ENCODE results near the gene FAM184B. TPM values are rescaled to one million over a fixed set of nuclear protein-coding genes. Genes with fewer than 3 reads are reported as not detected.

FAM184B gene
- polyA plus RNA-seq, 1 donor from 2014 or later, result 0.10 TPM

GRCh38 chr4:17811078-17811603 lies 29.7 kb upstream of the FAM184B start:
- peak overlapping the region; percentile 30 for H2AFZ ChIP-seq (ENCODE audit: low read depth, low read length)
- H3K4me3 ChIP-seq (ENCODE audit: low read length), result peak overlapping the region; percentile 90
- no peak overlapping the region for H3K27ac ChIP-seq (ENCODE audit: low read length)
- H3K27me3 ChIP-seq (ENCODE audit: insufficient read depth, low read depth, low read length), result no peaks in the 10 kb centered on the region
- peaks cover 81% of the 10 kb centered on the region for H3K79me2 ChIP-seq (replicated peaks; ENCODE audit: insufficient read depth, low read length)
- H3F3A ChIP-seq (ENCODE audit: insufficient read depth, low read length, poor library complexity, severe bottlenecking), result peaks cover 4% of the 10 kb centered on the region
- peak overlapping the region; percentile 45 for H3K9ac ChIP-seq (ENCODE audit: low read length)
- H3K4me2 ChIP-seq (ENCODE audit: low read length), result peak overlapping the region; percentile 46
- H3K9me2 ChIP-seq (ENCODE audit: insufficient read depth, low read length), result no peaks in the 10 kb centered on the region
- no peak for TF ChIP-seq EZH2 (IDR thresholded peaks at IDR 0.05; ENCODE audit: borderline replicate concordance, insufficient read depth, low read length, poor library complexity, severe bottlenecking)
- TF ChIP-seq, protein P1, sequence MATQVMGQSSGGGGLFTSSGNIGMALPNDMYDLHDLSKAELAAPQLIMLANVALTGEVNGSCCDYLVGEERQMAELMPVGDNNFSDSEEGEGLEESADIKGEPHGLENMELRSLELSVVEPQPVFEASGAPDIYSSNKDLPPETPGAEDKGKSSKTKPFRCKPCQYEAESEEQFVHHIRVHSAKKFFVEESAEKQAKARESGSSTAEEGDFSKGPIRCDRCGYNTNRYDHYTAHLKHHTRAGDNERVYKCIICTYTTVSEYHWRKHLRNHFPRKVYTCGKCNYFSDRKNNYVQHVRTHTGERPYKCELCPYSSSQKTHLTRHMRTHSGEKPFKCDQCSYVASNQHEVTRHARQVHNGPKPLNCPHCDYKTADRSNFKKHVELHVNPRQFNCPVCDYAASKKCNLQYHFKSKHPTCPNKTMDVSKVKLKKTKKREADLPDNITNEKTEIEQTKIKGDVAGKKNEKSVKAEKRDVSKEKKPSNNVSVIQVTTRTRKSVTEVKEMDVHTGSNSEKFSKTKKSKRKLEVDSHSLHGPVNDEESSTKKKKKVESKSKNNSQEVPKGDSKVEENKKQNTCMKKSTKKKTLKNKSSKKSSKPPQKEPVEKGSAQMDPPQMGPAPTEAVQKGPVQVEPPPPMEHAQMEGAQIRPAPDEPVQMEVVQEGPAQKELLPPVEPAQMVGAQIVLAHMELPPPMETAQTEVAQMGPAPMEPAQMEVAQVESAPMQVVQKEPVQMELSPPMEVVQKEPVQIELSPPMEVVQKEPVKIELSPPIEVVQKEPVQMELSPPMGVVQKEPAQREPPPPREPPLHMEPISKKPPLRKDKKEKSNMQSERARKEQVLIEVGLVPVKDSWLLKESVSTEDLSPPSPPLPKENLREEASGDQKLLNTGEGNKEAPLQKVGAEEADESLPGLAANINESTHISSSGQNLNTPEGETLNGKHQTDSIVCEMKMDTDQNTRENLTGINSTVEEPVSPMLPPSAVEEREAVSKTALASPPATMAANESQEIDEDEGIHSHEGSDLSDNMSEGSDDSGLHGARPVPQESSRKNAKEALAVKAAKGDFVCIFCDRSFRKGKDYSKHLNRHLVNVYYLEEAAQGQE (IDR thresholded peaks at IDR 0.05; ENCODE audit: borderline replicate concordance), result no peak
- no peak for TF ChIP-seq TAF1 (IDR thresholded peaks at IDR 0.05; ENCODE audit: low read depth)
- TF ChIP-seq, protein P2, sequence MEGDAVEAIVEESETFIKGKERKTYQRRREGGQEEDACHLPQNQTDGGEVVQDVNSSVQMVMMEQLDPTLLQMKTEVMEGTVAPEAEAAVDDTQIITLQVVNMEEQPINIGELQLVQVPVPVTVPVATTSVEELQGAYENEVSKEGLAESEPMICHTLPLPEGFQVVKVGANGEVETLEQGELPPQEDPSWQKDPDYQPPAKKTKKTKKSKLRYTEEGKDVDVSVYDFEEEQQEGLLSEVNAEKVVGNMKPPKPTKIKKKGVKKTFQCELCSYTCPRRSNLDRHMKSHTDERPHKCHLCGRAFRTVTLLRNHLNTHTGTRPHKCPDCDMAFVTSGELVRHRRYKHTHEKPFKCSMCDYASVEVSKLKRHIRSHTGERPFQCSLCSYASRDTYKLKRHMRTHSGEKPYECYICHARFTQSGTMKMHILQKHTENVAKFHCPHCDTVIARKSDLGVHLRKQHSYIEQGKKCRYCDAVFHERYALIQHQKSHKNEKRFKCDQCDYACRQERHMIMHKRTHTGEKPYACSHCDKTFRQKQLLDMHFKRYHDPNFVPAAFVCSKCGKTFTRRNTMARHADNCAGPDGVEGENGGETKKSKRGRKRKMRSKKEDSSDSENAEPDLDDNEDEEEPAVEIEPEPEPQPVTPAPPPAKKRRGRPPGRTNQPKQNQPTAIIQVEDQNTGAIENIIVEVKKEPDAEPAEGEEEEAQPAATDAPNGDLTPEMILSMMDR (IDR thresholded peaks at IDR 0.05; ENCODE audit: poor library complexity, severe bottlenecking), result peak; percentile 15
- TF ChIP-seq MXI1 (conservative IDR thresholded peaks at IDR 0.05; ENCODE audit: poor library complexity, severe bottlenecking), result peak; percentile 25
- TF ChIP-seq EP300 (conservative IDR thresholded peaks at IDR 0.05; ENCODE audit: poor library complexity, severe bottlenecking), result no peak
- TF ChIP-seq RAD21 (conservative IDR thresholded peaks at IDR 0.05), result no peak
- TF ChIP-seq POLR2AphosphoS5 (IDR thresholded peaks at IDR 0.05), result no peak
- H4K20me1 ChIP-seq (ENCODE audit: insufficient read depth), result no peaks in the 10 kb centered on the region
- no peaks in the 10 kb centered on the region for H3K36me3 ChIP-seq (ENCODE audit: insufficient read depth, low read length)
- H3K9me3 ChIP-seq (ENCODE audit: low read length), result no peaks in the 10 kb centered on the region

DNA sequence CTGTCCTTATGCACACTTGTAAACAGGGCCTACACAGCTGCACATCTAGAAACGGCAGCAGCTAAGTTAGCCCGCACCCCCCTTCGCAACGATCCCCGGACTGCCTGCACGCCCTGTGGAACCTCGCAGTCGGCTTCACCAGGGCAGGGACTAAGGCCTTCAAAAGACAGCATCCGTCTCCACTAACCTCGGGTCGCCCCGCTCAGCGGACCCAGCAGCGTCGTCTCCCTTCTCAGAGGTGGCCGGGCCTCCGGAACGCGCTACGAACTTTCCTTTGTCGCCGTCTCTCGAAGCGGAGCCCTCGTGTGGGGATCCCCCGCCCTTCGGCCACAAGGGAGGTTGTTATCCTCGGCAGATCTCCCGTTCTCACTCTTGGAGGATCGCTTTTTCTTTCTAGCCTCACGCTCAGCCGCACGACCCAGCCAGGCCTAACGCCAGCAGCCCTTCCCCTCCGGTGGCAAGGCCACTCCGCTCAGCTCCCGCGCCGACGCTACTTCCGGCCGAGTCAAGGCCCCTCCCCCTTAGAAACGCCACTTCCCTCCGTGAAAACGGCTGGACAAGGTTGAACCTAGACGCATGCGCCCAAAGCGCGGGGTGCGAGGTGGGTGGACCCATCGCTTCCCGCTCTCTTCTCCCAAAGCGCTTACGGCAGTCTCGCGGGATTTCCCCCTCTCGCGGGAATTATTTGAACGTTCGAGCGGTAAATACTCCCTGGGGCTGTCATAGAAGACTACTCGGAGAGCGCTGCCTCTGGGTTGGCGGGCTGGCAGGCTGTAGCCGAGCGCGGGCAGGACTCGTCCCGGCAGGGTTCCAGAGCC lies 29.0 kb upstream of the FAM184B start, which contains the start of the genes DCAF16 and NCAPG:
TSS of gene DCAF16 (minus strand) at position 498 of the 818 bp plus-strand sequence. CDS start 6,616 bp downstream, outside the sequence.
TSS of gene NCAPG (plus strand) at position 720 of the 818 bp plus-strand sequence. CDS start 99 bp downstream, outside the sequence.
- TF ChIP-seq, protein P2 (IDR thresholded peaks at IDR 0.05; ENCODE audit: poor library complexity, severe bottlenecking), result no peak
- TF ChIP-seq SMC3 (conservative IDR thresholded peaks at IDR 0.05; ENCODE audit: poor library complexity) (peak; percentile 56), POLR2AphosphoS5 (IDR thresholded peaks at IDR 0.05) (peak; percentile 99), EZH2 (IDR thresholded peaks at IDR 0.05; ENCODE audit: borderline replicate concordance, insufficient read depth, low read length, poor library complexity, severe bottlenecking) (no peak), TAF1 (IDR thresholded peaks at IDR 0.05; ENCODE audit: low read depth) (peak; percentile 89), RAD21 (conservative IDR thresholded peaks at IDR 0.05) (peak; percentile 20), MXI1 (conservative IDR thresholded peaks at IDR 0.05; ENCODE audit: poor library complexity, severe bottlenecking) (peak; percentile 96), EP300 (conservative IDR thresholded peaks at IDR 0.05; ENCODE audit: poor library complexity, severe bottlenecking) (no peak)
- TF ChIP-seq, protein P1 (IDR thresholded peaks at IDR 0.05; ENCODE audit: borderline replicate concordance), result no peak
- Histone ChIP-seq H3K9me3 (ENCODE audit: low read length) (no peaks in the 10 kb centered on the region), H3K4me2 (ENCODE audit: low read length) (peak within 1 kb of the TSS; percentile 93), H3K36me3 (ENCODE audit: insufficient read depth, low read length) (no peaks in the 10 kb centered on the region), H4K20me1 (ENCODE audit: insufficient read depth) (no peaks in the 10 kb centered on the region), H3K27ac (ENCODE audit: low read length) (peak within 1 kb of the TSS; percentile 91), H3K9me2 (ENCODE audit: insufficient read depth, low read length) (no peaks in the 10 kb centered on the region), H3K79me2 (replicated peaks; ENCODE audit: insufficient read depth, low read length) (peaks cover 84% of the 10 kb centered on the region), H3K27me3 (ENCODE audit: insufficient read depth, low read depth, low read length) (no peaks in the 10 kb centered on the region), H3F3A (ENCODE audit: insufficient read depth, low read length, poor library complexity, severe bottlenecking) (peaks cover 4% of the 10 kb centered on the region), H3K4me3 (ENCODE audit: low read length) (peak within 1 kb of the TSS; percentile 90), H2AFZ (ENCODE audit: low read depth, low read length) (peak within 1 kb of the TSS; percentile 75), H3K9ac (ENCODE audit: low read length) (peak within 1 kb of the TSS; percentile 94)

Measured in neural cell (in vitro differentiated cells).